HG02610 (cell line): ENCODE data around the gene JAM2.
A peak's percentile ranks its signal among the peaks of the same experiment; 100 is the strongest.
"Not testable (repeated sequence)": the region's sequence is repeated elsewhere in the genome, so short reads cannot be mapped to it uniquely, and the experiment has no call there.

ENCODE experiments used
- ATAC-seq: cut with Tn5 transposase; IDR thresholded peaks from one replicate; pipeline ENCODE4 v1.9.1; 2021; ENCODE audit warnings: mild to moderate bottlenecking, moderate library complexity; ENCODE audit not compliant: unreplicated experiment

The JAM2 gene

GRCh38 chr21:25714066-25714465 is 75.0 kb downstream of the JAM2 start:
- ATAC-seq, result not testable (repeated sequence)

DNA sequence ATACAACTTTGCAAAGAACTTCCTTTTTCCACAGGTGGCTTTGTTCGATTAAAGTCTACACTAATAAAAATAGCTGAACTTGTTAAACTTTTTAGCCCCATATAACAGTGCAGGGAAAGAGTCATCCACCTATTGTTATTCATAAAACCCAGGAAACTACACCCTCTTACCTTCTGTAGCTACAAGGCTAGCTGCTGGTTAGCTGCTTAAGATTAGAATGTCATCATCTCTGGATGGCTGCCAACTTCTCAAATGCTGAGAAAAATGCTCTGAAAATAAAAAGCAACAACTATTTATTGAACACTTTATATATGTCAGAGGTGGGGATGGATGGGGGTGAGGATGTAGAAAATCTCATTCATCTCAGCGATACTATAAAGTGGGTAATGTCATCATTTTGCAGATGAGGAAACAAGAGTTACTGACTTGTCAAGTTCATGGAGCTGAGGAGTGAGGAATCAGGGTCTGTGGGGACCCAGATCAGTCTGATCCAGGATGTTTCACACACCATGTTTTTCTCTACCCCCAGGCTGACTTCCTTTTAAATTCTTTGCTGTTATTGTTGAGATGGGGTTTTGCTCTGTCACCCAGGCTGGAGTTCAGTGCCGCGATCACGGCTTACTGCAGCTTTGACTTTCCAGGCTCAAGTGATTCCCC is 78.6 kb downstream of the JAM2 start:
- no peak for ATAC-seq

DNA sequence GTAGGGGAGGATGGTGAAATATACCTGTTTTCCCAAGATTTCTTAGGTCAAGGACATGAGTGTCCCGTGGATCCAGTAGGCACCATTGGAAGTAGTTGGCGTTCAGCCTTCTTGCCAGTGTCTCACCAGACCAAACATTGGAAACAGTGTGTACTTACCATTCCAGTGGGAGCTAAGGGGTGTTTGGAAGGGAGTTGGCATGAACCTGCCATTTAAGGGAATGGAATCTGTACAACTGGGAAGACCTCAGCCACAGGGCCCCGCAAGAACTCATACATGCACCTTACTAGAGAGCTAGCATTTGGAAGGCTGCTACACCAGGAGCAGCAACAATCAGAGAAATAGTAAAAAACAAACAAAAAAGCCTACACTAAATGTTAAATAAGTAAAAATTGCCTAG is 82.9 kb downstream of the JAM2 start:
- ATAC-seq, result no peak

DNA sequence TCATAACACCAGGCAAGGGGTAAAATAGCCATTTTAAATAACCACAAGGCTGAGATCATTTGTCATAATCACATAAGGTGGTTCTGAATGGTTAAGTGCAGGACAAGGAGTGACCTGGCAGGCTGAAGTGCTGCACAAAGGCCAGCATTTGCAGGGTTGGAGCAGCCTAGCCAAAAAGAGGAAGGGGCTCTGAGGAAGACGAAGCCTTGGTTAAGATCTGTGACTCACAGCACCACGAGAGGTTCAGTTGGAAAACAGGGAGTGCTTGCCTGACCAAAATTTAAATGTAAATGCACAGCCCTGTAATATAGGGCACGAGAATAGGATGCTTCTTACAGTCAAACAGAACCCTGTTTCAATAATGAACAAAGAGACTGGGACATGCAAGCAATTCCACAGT is 83.6 kb downstream of the JAM2 start:
- no peak for ATAC-seq

DNA sequence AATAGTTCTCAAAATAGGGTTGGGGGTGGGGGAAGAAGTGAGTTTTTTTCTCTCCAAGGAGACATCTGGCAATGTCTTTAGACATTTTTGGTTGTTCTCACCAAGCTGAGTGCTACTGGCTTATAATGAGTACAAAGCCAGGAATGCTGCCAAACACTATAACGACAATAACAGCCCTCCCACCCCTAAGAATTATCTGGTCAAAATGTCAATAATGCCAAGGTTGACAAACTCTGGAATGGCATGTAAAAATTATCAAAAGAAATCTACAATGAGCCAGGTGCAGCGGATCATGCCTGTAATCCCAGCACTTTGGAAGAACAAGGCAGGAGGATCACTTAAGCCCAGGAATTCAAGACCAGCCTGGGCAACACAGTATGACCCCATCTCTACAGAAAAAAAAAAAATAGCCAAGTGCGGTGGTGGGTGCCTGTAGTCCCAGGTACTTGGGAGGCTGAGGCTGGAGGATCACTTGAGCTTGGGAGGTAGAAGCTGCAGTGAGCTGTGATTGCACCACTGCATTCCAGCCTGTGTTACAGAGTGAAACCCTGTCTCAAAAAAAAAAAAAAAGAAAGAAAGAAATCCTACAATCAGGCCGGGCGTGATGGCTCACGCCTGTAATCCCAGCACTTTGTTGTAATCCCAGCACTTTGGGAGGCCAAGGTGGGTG is 93.2 kb downstream of the JAM2 start:
- ATAC-seq, result no peak

DNA sequence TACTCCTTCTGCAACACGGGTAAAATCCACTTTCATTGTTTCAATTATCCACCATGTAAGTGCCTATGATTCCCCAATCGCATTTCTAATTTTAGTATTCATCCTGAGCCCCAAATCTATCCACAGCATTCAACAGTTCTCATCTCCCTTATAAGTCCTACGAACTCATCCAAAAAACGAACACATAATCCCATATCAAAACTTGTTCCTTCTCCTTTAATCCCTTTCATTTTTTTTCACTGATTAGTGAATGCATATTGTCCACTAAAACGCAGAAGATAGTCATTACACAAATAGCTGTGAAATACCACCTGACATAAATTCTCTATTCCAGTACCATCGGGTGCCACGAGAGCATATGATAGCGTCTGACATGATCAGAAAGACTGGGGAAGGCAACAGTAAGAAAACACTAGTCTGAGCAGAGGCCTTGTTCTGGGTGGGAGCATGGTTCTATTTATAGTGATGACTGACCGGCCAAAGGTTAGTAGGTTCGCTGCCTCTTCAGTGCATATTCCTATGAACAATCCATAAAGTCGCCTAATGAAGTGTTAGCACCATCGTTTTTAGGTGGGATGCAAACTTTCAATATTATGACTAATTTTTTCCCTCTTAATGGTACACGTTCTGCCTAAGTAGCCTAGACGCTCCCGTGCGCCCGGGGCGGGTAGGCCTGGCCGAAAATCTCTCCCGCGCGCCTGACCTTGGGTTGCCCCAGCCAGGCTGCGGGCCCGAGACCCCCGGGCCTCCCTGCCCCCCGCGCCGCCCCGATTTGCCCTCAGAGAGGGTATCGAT is 95.0 kb downstream of the JAM2 start:
- ATAC-seq, result peak; percentile 7

DNA sequence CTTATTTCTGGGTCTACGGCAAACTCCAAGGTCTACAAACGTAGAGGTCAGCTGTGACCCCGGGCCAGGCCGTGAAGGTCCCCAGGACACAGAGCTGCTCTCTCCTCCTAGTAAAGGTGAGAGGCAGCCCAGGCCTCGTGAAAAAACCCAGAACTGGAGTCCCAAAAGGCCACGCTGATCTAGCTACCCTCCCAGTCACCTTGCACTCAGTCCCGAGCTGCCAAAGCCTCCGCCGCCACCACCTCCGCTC is 95.5 kb downstream of the JAM2 start:
- ATAC-seq, result no peak

GRCh38 chr21:25734904-25735645 is 96.0 kb downstream of the JAM2 start, which contains the start of the genes ATP5PF and GABPA:
Gene ATP5PF (minus strand): TSS chr21:25734904. CDS start chr21:25729794, 5,110 bp downstream.
Gene GABPA (plus strand): TSS chr21:25734972. CDS start chr21:25741599, 6,627 bp downstream.
- peak; percentile 91 for ATAC-seq

- ATAC-seq, result peak; percentile 18
Measured at GRCh38 chr21:25735646-25736597, 96.9 kb downstream of the JAM2 start.

DNA sequence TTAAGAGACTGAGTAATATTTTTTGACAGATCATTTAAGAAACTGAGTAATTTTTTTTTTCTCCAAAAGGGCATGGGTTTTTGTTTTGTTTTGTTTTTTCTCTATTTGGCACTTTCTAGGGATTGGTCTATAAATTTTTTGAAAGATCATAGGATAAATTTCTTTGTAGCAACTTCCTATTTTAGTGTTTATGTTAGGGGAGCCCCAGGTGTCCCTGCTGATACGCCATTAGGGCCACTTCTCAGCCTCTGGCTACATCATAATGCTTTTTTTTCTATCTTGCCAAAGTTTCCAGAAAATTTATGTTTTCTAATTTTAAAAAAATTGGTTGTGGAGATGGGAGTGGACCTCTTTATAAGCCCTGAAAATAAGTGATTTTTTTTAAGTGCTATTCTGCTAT is 98.4 kb downstream of the JAM2 start:
- no peak for ATAC-seq

GRCh38 chr21:25742900-25743299 is 103.8 kb downstream of the JAM2 start:
- ATAC-seq, result no peak

GRCh38 chr21:25744854-25745253 is 105.8 kb downstream of the JAM2 start:
- no peak for ATAC-seq

DNA sequence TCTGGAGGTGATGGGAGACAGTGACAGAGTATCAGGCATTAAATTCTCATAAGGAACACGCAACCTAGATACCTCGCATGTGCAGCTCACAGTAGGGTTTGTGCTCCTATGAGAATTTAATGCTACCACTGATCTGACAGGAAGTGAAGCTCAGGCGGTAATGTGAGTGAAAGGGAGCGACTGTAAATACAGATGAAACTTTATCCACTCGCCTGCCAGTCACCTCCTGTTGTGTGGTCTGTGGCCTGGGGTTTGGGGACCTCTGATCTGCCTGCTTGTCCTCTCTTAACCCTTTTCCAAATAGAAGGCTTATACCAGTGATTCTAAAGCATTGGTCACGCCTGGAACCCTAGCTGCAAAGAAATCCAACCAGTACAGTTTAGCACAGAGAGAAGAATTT is 111.0 kb downstream of the JAM2 start:
- no peak for ATAC-seq

GRCh38 chr21:25752416-25752815 is 113.4 kb downstream of the JAM2 start:
- ATAC-seq, result no peak

- ATAC-seq, result no peak
Measured at GRCh38 chr21:25756190-25756932, 117.3 kb downstream of the JAM2 start.

- no peak for ATAC-seq
Measured at GRCh38 chr21:25757531-25757930, 118.5 kb downstream of the JAM2 start.

DNA sequence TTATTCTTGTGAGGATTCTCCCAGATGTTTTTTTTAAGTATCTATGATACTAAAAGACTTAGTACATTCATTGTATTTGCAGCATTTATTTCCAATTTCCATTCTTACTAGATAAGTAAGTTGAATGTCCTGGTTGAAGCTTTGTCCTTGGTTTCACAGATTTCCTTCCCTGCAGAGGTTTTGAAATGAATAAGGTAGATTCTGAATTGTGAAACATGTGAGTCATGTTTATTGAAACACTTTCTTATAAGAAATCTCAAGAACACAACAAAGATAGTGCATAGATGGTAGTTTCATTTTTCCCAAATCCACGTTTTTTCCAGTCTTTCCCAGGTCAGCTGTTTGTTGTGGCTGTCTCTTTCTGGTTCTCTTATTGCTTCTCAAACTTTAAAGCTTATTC is 120.5 kb downstream of the JAM2 start:
- no peak for ATAC-seq

GRCh38 chr21:25760061-25760460 is 121.0 kb downstream of the JAM2 start:
- ATAC-seq, result no peak

GRCh38 chr21:25760677-25761076 is 121.6 kb downstream of the JAM2 start:
- no peak for ATAC-seq

DNA sequence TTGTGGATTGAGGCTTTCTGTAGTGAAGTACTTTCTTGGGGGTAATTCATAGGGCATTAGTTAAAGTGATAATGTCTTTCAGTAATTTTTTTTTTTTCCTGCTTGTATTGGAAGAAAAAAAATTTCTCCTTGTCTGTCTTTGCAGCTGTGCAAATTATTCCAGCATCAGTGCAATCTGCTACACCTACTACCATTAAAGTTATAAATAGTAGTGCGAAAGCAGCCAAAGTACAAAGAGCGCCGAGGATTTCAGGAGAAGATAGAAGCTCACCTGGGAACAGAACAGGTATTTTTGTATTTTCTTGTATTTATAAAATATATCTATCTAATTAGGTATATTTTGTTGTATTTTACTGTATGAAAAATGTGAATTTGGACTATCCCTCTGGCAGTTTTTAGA is 125.0 kb downstream of the JAM2 start:
- no peak for ATAC-seq
